HG02884 (cell line): Measurements from ENCODE around the gene ITGA3.
A peak's percentile ranks its signal among the peaks of the same experiment; 100 is the strongest.
"Not testable (repeated sequence)": the region's sequence is repeated elsewhere in the genome, so short reads cannot be mapped to it uniquely, and the experiment has no call there.

ENCODE experiments used
- ATAC-seq: cut with Tn5 transposase; IDR thresholded peaks from one replicate; pipeline ENCODE4 v1.9.1; 2021; ENCODE audit warnings: mild to moderate bottlenecking, moderate library complexity; ENCODE audit not compliant: unreplicated experiment

The ITGA3 gene

DNA sequence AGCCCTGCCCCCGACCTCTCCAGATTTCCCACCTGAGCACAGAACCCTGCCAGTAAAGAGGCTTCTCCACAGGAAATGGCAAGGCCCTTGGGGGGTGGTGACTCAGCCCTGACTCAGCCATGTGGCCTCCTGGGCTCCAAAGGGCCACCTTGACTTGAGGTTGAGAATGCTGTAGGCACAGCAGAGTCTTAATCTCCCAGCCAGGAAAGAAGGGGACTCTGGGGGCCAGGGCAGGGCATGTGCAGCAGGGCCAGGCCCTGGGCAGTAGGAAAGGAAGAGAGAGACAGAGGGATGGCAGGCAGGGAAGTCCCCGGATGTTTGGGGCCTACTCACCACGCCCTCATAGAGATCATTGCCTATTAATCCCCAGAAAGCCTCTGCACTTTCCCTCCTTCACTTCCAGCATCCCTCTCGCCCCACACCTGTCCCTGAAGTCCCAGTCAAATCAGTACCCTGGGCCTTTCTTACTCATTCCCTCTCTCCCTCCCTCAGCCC lies 4.8 kb upstream of the ITGA3 start:
- no peak for ATAC-seq

DNA sequence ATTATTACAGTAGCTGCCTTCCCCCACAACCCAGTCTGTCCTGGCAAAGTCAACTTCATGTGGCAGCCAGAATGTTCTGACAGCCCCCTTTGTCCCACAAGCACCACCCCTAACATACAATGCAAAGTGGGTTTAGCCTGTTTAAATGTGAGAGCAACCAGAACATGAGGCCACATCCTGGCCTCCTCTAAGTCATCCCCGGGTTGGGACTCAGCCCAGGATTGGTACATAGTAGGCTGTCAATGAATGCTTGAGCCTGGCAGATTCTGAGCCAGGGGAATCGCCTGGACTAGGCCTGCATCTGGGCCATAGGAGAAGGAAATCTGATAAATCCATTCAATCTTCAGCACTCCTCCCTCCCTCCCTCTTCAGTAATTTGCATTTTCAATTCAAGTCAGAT lies 4.3 kb upstream of the ITGA3 start:
- no peak for ATAC-seq

DNA sequence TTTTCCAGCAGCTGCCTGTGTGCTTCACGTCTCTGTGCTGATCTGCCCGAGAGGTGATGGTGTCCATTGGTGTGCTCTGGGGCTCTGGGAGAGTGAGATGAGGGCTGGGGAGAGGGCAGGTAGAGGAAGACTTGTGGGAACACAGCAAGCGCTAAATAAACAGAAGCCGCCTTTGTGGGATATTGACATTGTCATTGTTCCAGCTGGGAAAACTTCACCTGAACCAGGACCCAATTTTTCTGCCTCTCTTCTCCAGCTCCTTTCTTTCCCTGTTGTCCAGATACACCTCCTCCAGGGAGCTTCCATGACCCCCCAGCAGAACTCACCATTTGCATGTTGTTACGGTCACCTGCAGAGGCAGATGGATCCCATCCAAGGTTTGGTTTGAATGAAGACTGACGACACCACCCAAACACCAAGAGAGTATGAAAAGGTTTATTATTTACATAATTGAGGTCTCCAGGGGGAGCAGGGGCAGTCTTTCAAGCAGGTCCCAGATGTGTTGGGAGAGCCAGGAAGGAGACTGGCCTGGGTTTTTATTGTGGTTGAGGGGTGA lies 3.6 kb upstream of the ITGA3 start:
- ATAC-seq: no peak

DNA sequence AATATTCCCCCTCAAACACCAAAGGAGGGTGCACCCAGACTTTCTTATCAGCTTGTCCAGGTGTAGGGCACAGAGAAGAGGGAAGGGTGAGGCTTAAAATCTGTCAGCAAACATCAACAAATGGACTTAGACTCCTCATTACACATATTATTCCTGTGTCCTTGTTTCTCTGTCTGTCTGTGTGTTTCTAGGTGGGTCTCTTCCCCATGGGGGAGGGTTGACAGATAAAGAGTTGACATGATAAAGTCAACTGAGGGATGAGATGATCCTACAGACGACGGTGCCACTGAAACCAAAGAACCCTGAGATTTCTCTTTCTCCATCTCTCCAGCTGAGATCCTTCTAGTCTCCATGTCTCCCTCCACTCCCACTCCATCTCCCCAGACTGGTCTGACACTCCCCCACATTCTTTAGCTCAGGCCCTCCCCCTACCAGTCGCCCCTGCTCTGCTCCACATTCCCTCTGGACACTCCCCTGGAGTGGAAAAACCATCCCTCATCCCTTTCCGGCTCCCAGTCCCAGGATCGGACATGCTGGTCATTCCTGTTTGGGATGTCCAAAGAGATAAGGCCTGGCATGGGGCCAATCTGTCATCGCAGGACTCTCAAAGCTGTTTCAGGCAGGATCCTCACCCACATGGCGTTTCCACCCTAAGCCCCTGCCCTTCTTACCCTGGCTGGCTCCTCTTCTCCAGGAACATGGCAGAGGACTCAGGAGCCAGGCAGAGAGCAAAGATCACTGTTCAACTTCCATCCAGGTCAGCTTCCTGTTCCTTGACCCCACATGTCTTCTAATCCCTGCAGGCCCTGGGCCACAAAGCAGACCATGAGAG lies 2.9 kb upstream of the ITGA3 start:
- no peak for ATAC-seq

DNA sequence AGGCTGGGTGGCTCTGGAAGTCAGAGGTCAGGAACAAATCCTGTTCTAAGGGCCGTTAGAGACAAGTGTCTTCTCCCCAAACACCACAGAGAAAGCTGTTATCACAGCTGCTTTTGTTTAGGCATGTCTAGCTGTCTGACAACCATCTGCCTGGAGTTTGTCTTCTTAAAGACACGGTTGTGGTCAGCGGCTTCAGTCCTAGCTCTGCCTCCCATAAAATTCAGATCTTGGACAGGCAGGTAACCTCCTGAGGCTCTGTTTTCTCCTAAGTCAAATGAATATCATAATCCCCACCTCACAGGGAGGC lies 2.3 kb upstream of the ITGA3 start:
- ATAC-seq: no peak

DNA sequence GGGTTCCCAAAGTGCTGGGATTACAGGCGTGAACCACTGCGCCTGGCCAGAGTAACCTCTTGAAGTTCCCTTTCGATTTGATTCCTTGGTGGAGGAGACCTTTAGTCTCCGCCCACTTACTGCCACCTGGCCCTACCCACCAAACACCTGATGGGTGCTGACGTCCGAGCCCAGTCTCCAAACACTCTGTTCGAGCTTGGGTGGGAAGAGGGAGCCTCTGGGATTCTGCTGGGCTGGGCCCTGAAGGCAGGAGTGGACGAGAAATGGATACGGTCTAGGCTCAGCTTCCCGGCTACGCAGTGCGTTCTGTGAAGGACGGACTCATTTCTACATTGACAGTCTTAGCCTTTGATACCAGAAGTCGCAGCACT lies 870 bp upstream of the ITGA3 start:
- ATAC-seq: no peak

DNA sequence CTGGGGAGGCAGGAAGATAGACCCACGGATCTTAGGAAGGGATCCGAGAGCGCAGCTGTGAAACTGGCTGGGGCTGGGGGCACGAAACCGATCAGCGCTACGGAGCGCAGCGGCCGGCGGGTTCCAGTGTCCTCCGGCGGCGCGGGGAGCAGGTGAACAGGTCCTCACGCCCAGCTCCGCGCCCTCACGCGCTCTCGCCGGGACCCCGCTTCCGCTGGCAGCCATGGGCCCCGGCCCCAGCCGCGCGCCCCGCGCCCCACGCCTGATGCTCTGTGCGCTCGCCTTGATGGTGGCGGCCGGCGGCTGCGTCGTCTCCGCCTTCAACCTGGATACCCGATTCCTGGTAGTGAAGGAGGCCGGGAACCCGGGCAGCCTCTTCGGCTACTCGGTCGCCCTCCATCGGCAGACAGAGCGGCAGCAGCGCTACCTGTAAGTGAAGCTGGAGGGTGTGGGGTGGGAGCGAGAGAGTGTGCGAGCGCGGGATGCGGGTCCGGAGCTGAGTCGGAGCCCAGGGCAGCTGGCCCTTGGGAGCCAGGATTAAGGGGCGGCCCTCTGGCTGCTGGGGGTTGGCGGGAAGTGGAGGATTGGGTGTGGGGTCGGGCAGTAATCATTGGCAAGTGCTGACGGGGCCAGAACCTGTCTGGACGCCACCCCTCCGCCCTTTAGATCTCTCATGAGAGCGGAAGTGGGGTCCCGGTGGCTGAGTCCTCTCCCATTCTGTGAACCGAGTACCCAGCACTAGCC lies 479 bp downstream of the ITGA3 start:
- ATAC-seq: peak; percentile 60

DNA sequence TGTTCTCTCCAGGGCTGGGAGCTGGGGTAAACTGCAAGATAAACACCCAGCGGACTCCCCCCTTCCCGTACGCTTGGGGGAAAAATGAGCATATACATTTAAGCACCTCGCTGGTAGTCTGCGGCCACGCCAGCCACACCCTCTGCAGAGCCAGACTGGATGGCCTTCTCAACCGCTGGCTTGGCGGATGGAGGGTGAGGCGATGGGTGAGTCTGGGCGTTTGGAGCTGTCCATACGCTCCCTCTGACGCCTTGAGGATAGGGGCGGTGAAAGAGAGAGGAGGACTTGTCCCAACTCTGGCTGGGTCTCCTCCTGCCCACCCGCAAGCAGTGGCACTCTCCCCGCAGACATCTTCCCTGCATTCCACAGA lies 1.0 kb downstream of the ITGA3 start:
- ATAC-seq: no peak

DNA sequence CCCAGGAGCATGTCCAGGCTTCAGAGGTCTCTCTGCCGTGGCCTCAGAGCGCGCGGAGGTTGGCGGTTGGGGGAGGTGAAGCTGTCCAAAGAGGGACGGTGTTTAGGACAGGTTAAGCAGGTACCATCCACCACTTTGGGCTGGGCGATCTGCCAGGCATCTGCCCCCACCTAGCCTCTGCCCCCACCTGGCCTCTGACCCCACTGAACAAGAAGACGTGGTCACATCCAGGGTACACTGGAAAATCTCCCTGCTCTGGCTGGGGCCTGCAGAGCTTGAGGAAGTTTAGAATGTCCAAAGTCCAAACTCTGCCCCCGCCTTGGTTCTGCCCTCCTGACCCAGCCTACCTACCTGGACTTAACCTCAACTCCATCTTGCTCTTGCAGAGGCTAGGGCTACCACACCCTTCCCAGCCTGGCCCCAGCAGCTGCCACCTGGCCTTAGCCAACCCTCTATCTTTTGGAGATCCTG lies 1.6 kb downstream of the ITGA3 start:
- ATAC-seq: no peak

DNA sequence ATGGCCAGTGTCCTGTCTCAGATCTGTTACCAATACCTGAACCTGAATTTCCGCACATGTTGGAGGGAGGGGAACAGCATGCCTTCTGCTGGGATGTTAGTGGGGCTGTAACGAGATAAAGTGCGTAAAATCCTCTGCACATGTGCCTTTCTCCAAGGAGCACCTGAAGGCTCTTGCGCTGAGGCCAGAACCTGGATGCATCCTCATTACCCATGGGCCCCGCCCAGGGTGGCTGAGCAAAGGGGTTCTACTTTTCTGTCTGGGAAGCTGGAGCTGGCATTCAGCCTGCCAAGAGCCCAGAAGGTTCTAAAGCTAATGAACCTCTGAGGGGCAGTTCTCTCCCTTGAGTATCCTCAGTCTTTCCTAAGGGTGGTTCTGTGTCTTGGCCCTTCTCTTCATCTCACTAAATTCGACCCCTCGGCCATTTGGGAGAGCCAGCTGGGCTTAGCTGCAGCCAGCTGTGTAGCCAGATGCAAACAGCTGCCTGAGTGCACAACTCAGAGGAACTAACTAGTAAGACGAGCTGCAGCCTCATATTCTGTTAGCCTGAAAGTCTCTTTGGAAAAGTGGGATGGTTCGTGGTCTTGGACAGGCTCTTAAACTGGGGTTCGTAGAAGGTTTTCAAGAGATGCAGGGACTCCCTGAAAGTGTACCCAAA lies 2.5 kb downstream of the ITGA3 start:
- ATAC-seq: no peak

DNA sequence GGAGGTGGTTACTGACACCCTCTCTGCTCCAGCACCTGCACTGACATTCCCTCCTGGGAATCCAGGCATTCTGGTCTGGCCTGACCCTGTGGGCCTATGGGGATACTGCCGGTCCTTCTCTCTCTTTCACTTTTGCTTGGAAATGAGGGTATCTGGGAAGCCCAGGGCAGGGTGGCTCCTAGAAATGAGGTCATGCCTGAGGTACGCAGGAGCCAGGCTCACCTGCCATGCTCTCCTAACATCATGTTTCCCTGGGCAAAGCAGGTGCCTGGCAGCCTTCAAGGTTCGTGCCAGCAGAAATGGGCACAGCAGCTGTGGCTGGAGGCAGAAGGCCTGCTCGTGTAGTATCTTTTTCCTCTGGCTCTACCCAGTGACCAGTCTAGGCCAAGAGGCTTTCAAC lies 3.3 kb downstream of the ITGA3 start:
- no peak for ATAC-seq

DNA sequence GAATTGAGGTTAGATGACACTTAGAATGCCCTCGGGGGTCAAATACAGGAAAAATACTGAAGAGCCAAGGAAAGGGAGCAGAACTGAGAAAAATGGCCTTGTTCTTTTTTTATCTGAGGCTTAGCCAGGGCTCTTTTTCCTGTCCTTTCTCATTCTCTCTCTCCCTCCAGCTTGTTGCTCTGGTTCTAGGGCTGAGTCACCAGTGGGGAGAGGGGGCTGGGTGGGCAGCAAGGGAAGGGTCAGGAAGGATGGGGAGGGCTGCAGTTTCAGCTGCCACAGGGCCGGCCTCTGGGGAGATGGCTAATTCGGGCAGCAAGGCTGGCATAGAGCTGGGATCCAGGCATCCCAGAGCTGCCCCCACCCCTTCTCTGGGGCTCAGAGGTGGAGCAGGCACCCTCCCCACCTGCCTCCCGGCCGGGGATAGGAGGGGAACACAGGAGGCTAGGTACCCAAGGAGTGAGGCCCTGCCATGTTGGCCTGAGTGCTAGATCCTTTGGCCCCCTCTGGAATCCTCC lies 3.9 kb downstream of the ITGA3 start:
- ATAC-seq: no peak

DNA sequence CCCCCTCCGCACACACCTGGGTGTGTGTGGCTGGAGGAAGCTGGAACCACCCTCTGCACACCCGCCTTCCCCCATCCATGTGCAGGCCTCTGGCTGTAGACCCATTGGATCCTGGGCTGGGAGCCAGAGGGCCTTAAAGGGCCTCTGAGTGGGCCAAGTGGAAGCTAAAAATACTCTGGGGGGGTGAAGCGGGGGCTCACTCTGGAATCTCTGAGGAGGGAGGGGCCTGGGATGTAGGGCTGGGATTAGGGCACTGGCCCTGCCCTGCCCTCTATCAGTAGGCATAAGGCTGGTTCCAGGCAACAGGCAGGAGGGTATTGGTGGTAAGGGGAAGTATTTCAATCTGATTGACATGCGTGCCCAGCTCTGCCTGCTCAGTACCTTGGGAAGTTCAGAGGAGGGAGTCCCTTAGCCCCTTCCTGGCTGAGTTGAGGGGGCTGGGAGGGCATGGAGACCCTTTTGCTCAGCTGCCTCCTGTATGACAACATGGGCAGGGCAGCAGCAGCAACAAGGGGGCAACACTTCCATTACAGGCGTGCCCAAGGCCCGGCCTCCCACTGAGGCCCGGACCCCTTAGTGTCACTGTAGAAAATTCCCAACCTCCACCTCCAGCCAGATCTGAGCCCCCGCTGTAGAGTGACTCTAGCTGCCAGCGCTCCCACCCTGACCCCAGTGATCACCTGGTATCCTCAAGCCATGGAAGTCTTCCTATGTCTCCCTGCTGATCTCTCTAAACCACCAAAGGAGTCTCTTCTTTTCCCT lies 5.2 kb downstream of the ITGA3 start:
- ATAC-seq: no peak

DNA sequence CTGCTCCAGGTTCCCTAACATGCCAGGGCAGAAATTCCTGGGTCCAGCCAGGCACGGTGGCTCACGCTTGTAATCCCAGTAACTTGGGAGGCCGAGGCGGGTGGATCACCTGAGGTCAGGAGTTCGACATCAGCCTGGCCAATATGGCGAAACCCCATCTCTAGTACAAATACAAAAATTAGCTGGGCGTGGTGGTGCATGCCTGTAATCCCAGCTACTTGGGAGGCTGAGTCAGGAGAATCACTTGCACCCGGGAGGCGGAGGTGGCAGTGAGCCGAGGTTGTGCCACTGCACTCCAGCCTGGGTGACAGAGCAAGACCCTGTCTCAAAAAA lies 5.8 kb downstream of the ITGA3 start:
- ATAC-seq: not testable (repeated sequence)

DNA sequence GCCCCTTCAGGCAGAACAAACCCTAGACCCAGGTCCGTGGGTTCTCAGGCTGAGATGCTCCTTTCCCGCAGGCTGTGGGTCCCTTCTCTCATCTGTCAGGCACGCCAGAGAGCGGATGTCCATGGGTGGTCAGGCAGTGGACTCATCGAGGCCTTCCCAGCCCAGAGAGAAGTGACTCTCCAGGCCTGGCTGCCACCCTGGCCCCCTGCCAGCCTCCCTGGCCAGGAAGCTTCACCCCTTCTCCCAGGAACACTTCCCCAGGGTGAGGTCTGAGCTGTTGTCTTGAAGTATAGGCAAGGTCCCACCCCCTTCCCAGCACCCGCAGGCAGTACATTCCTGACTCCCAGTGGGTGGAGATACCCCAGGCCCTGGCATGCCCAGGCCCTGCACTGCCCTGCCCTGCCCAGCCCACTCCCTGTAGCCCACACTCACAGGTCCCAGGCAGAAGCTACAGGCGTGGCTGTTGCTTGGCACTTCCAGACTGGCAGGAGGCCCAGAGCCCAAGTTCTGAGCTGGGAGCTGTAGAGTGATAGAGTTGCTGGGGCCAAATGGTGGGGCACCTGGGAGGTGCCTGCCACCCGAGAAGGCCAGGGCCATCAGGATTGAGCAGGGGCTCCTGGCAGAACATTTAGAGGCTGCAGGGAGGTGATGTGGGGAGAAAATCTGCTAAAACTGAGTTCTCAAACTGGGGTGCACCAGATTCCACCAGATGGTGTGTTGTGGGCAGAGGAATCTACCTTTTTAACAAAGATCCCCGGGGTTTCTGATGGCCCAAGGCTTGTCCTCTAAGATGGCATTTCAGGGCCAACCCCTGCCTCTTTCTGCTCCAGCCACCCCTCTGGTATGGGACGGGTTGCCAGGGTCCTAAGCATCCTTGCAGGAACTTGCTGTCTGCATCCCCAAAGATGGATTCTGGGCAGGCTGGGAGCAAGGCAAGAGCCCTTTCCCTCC lies 6.7 kb downstream of the ITGA3 start:
- no peak for ATAC-seq

DNA sequence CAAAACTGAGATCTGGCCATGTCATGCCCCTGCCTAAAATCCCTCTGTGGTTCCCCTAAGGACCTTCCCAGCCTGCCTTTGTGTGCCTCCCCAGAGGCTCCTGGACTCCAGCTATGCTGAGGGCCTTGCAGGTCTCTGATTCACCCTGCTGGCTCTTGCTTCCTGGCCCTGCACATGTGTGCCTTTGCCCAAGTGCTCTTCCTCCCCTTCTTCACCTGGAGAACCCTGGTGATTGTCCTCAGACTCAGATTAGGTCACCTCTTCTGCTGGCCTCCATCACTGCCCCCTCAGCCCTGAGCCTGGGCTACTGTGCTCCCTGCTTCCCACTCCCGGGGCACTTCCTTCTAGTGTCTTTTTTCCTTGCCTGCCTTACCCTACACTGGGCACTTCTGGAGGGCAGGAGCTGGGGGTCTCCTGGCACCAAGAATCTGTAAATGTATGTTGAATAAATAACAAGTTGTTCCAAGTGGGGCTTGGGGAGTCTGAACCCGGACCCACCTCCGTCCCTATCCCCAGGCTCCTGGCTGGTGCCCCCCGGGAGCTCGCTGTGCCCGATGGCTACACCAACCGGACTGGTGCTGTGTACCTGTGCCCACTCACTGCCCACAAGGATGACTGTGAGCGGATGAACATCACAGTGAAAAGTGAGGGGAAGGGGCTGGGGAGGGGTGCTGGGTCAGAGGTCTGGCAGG lies 7.8 kb downstream of the ITGA3 start:
- ATAC-seq: no peak

DNA sequence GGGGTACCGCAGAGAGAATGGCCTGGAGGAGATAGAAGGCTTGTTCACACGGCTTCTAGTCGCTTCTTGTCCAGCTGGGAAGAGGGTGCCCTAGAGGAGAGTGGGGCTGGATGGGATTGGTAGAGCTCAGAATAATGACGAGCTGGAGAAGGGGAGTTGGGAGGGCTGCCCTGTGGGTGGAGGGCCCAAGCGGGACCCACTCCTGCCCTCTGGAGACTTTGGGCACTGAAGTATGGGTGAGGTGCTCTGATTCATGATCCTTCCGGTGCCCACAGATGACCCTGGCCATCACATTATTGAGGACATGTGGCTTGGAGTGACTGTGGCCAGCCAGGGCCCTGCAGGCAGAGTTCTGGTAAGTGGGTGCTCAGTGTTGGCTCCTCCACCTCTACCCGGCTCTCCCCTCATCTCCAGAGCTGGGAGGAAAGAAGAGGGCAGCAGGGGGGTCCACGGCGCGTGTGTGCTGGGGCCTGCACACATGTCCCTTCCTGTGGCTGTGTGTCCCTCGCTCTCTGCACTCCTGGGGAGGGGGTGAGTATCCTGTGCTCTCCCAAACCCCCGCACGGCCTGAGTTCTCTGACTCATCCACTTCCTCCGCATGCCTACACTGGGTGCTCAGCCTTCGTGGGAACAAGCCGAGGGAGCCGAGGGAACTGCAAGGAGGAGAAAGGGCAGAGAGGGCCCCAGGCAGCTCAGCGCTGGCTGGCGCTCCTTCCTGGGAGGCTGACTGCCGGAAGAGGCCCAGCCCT lies 8.5 kb downstream of the ITGA3 start:
- no peak for ATAC-seq

DNA sequence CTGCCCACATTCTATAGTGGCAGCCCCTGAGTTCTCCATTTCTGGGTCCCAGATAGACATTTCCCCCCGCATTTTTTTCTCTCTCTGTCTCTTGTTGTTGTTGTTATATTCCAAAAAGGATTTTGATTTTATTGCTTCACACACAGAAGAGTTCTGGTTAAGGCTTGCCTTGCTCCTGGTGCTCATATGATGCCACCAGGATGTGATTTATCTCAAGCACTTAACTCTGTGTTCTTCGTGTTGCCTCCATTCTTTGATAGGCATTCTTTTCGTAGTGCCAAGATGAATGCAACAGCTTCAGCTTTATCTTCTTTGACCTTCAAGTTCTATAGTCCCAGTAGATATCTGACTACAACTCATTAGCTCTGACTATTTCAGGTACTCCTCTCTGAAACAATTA lies 9.1 kb downstream of the ITGA3 start:
- ATAC-seq: no peak
